ENCODE measurements around the gene CTU2.

- TF ChIP-seq CTCF (IDR thresholded peaks at IDR 0.05) (no peak), POLR2A (IDR thresholded peaks at IDR 0.05) (no peak)
Measured at GRCh38 chr16:88698646-88699045, 7.7 kb upstream of the CTU2 start.
